ENCODE results near the gene SGCA. TPM values are rescaled to one million over a fixed set of nuclear protein-coding genes. Genes with fewer than 3 reads are reported as not detected.

SGCA gene
- polyA plus RNA-seq, 5 donors, result 3.1 to 19.0 (median 3.6) TPM

DNA sequence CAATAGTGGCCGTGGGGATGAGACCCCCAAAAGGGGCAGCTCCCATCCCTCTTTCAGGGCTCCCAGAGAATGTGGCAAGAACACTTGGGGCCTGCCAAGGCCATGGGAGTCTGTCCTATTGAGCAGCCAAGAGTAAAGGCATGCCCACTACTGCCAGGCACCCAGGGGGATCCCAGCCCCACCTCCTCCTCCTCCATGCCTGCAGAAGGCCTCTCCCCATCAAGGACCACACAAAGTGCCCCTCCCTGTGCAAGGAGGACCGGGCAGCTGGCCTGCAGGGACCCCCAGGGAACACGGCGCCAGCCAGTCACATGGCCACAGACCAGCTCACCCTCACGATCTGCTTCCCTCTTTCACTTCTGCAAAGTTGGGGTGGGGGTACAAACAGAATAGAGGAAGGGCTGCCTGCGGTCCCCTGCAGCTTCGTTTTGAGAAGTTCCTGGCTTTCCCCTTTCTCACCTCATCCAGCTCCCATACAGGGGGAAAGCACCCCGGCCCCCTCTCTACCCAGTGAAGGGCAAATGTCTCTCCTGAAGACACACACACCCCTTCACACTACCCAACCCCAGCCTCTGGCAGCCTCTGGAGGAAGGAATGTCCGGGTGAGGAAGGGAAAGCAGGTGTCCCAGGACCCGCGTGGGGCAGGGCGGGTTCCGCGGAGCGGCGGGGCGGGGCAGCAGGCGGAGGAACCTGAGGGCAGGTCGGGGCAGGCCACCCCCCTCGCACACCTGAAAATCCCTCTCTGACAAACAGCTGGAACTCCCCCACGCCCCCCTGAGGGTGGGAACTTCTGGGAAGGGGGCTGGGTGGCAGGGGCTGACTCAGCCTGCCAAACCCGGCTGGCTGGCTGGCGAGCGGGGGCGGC is 17.3 kb upstream of the SGCA start:
- no peak for DNase-seq

DNA sequence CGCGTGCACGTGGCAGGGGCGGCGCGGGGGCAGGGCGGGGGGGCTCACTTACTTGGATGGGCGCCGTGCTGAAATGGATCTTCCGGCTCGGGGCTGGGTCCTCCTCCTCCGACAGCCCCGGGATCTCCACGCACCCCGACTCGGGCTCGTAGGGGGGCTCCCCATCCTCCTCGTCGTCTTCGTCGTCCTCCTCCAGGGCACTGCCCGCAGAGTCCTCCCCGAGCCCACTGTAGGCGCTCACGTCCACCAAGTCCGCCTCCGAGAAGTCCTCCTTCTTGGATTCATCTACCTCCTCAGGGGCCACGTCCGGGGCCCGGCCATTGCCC is 16.8 kb upstream of the SGCA start:
- DNase-seq, result no peak

GRCh38 chr17:50149417-50150353 is 16.1 kb upstream of the SGCA start:
- peak in 1 of 2 donors; percentile 46 for DNase-seq

- DNase-seq, result no peak
Observed at GRCh38 chr17:50150354-50151040, 15.3 kb upstream of the SGCA start, which contains the start of gene PPP1R9B. TSS of gene PPP1R9B (minus strand) at chr17:50150677. CDS start at chr17:50150513, 164 bp downstream.

- DNase-seq, result peak; percentile 89 to 91
Observed at GRCh38 chr17:50151041-50151936, 14.5 kb upstream of the SGCA start.

DNA sequence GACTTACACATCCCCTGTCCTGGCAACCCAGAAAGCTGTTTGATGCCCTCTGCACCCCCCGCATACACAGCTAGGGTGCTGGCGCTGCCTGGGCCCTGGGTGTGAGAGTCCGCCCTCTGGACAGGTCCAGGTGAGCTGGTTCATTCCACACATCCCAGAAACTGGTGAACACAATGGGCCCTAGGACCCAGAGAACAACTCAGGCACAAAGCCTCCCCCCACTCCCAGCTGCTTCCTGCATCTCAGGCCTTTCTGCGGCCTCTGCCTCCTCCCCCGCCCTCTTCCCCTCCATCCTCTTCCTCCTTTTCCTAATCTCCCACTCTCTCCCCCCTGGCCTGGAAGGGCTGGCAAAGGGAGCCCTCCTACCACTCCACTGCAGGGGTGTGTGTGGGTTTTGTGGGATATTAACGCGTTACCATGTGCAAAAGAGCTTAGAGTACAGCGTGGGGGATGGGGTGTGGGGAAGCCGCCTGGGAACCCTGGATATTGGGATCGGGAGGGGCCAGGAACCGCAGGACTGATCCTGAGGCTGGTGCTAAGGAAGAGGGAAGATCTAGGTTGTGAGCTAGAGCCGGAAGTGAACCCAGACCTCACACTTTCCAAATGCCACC is 13.8 kb upstream of the SGCA start:
- DNase-seq, result peak; percentile 87 to 90

DNA sequence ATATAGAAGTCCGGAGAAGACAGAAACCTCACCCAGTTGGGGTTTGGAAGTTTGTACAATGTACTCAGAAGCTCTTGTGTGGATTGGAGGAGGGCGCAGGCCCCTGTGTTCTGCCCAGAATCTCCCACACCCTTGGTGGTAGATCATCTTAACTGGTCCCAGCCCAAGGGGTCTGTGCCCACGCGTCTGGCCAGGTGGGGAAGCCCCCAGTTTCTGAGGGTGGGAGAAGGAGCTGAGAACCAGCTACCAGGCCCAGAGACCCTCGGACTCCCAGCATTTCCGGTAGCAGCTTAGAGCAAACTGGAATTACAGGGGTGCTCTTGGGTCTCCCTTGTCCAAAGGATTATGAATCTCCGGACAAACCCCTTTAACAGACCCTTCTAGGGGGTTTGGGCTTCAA is 13.1 kb upstream of the SGCA start:
- no peak for DNase-seq

GRCh38 chr17:50153650-50154575 is 11.9 kb upstream of the SGCA start:
- no peak for DNase-seq

GRCh38 chr17:50154604-50155003 is 11.2 kb upstream of the SGCA start:
- no peak for DNase-seq

DNA sequence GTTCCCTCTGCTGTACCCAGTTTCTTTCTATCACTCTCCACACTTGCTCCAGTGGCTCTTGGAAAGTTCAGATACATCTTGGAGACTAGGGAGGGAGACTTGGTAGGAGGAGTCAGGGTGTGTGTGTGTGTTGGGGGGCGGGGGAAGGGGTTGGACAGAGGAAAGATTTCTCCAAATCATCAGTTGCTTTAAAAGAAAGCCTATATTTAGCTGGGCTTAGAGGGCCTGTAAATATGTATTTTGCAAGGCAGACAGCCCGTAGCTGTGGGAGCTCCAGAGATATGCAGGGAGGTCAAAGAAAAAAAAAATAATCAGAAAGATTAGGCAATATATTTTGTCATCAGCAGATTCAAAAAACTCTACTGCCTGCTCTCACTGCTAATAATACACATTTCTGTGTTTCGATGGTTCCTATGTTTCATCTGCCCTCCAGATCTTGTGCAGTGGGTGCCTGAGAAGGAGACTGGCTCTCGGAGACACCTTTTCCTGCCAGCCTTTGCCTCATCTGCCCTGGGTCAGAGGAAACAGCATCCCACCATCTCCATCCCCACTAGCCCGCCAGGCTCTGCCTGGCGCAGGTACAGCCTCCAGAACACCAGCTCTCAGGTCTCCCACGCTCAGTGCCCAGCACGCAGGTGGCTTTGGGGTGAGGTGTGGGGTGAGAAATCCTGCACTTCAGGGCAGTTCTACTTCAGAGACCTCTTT is 10.5 kb upstream of the SGCA start:
- DNase-seq, result peak; percentile 69 to 81

GRCh38 chr17:50157891-50158290 is 7.9 kb upstream of the SGCA start:
- no peak for DNase-seq

DNA sequence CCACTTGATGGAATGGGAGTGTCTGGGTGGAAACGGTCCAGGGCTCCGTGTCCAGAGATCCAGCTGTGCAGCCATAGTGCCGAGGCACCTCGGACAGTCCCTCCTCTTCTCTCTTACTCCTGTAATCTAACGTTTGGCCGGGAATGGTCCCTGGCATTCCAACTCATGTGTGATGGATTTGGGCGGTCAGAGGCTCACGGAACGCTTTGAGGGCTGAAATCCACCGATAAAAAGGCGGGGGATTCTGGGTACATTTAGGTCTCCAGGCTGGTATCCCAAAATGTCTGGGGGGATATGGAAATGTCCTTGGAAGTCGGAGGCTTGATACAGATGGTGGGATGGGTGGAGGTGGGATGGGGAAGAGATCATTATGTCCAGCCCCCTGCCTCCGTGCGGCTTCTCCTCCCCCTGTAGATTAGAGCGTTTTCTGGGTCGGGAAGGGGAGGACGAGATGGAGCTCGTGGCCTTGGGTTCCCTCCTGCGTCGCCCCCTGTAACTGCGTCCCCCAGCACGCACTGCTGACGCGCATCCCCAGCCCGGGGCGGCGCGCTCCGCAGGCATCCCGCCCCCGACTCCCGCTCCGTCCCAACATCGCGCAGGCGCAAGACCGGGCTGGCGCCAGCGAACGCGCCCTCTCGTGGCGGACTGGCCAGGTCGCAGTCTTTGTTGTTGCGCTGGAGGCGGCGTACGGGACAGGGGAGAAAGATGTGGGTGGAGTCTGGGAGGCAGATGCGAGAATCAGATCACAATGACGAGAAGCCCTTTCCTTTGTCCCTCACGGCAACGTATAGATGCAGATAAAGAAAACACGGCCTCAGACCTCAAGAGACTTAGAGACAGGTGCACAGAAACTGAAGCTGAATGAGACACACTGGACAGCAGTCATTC is 4.5 kb upstream of the SGCA start:
- DNase-seq, result peak; percentile 92 to 95

GRCh38 chr17:50161911-50162288 is 3.9 kb upstream of the SGCA start:
- DNase-seq, result no peak

GRCh38 chr17:50162466-50163254 is 3.1 kb upstream of the SGCA start:
- no peak for DNase-seq

DNA sequence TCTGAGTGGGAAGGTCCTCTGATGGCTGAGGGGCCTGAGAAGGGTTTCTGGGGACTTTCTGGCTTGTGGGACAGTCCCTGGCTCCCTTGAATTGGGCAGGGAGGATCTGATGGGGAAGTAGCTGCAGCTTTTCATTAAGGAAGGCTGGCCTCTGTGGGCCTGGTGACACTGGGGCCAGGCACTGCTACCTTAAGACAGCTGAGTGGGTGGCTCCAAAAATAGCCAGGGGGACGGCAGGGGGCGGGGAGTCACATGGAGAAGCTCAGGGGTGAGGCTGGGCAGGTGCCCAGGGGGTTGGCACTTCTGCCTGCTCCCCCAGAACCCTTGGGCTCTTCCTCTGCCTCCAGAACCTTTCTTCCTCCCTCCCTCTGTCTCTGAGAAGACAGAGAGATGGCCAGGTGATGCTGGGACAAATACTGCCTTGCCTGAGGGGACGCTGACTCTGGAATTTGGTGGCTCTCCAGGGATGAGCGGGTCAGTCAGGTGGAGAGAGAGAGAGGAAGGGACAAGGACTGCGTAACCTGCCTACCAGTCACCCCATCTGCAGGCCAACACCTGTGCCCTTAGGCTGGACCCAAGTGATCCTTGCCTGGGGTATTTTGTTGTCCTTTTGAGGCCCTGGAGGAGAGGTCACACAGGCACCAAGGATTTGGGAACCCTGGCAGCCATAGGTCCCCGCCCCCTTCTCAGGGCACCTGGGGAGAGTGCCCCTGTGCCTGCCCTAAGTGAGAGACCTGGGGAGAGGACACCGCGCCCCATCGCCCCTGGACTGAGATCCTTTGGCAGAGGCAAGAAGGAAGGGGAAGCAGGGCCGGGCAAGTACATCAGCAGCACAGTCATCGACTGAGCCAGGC is 1.7 kb upstream of the SGCA start:
- no peak for DNase-seq

- DNase-seq, result no peak
Observed at GRCh38 chr17:50164697-50164988, 1.2 kb upstream of the SGCA start.
